ENCODE data around the gene HOXA5.

The HOXA5 gene

DNA sequence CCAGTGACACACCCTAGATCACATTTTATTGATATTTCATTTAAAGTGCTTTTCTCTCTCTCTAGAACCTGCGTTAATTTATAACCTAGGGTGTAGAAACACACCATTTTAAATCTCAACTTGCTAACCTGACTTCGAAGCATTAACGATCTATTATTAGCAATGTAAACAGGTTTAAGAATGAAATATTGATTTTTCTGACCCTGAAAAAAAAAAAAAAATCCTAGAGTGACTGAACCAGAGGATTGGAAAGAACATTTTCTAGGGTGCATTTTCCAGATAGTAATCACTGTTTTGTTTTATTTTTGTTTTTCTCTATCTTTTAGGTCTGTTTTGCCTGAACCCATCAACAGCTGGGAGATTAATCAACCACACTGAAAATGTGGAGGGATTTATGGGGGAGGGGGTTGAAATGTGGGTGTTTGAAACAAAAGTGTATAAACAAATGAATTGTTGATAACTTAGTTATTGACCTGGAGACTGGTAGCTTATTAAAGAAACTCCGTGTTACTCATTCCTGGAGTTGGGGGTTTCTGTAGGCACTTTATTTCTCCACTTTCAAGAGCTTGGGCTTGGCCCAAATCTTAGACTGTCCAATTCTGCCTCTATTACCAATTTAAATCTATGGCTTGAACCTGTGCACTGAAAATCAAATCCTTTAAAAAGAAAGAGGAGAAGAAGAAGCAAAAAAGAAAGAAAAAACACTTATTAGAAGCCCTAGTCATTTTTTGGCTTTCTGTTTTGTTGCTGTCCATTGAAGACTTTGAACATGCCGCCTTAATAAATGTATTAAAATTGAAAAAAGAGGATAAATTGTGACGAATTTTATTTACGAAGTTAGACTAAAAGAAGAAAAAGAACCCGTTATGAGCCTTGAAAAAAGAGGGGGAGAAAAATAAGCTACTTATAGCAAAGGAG is 43.8 kb downstream of the HOXA5 start:
- Histone ChIP-seq H3K27me3 (ENCODE audit: insufficient read depth, poor library complexity, severe bottlenecking) (peaks cover 33% of the 10 kb centered on the region), H3K27ac (replicated peaks) (no peak overlapping the region), H3K4me3 (replicated peaks; ENCODE audit: insufficient read depth, low read length) (no peak overlapping the region)
- TF ChIP-seq CTCF (IDR thresholded peaks at IDR 0.05; ENCODE audit: insufficient read depth, low read length): no peak
- TF ChIP-seq POLR2AphosphoS5 (IDR thresholded peaks at IDR 0.05; ENCODE audit: low read depth): no peak
- no peak for DNase-seq (ENCODE audit: low read depth in 1 of 2, low spot score in 1 of 2)

DNA sequence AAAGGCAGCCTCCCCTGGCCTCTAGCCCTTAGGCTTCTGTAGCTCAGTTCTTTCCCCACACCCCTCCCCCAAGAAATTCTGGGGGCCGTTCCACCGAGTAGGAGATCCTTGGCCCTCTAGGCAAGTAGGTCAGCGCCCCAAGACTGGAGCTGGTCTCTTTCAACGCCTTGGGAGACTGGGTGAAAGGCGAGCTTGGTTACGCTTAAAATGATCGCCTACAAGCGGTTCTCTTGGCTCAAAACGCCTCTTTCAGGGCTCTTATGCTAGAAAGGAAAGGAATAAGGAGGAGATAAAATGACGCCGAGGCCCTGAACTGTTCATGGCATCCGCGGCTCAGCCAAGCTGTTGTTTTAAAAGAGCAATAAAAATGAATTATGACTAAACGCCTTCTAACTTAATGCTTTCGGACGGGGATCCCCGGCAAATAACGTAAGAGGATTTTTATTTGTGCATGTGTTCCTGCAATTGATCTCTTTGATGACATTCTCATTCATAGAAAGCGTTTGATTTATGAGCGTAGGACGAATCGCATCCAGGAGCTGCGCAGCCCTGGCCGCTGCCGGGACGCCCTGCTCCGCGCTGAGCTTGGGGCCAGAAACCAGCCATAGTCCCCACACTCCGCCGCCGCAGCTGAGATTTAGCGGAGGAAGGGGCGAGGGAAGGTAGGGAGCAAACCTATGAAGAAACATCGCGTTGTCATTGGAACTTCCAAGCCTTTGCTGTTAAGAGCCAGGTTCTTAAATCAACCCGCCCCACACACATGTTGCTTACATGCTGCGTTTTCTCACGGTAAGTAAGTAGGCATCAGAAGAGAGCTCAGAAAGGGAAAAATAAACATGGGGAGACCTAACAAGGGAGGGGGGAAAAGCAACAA is 44.7 kb downstream of the HOXA5 start:
- TF ChIP-seq, protein P1, sequence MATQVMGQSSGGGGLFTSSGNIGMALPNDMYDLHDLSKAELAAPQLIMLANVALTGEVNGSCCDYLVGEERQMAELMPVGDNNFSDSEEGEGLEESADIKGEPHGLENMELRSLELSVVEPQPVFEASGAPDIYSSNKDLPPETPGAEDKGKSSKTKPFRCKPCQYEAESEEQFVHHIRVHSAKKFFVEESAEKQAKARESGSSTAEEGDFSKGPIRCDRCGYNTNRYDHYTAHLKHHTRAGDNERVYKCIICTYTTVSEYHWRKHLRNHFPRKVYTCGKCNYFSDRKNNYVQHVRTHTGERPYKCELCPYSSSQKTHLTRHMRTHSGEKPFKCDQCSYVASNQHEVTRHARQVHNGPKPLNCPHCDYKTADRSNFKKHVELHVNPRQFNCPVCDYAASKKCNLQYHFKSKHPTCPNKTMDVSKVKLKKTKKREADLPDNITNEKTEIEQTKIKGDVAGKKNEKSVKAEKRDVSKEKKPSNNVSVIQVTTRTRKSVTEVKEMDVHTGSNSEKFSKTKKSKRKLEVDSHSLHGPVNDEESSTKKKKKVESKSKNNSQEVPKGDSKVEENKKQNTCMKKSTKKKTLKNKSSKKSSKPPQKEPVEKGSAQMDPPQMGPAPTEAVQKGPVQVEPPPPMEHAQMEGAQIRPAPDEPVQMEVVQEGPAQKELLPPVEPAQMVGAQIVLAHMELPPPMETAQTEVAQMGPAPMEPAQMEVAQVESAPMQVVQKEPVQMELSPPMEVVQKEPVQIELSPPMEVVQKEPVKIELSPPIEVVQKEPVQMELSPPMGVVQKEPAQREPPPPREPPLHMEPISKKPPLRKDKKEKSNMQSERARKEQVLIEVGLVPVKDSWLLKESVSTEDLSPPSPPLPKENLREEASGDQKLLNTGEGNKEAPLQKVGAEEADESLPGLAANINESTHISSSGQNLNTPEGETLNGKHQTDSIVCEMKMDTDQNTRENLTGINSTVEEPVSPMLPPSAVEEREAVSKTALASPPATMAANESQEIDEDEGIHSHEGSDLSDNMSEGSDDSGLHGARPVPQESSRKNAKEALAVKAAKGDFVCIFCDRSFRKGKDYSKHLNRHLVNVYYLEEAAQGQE (IDR thresholded peaks at IDR 0.05; ENCODE audit: insufficient replicate concordance, low read depth): no peak
- no peak for TF ChIP-seq SPI1 (IDR thresholded peaks at IDR 0.05; ENCODE audit: borderline replicate concordance, low read depth)
- TF ChIP-seq GABPA (IDR thresholded peaks at IDR 0.05; ENCODE audit: low read depth): no peak
- no peak for TF ChIP-seq CTCF (IDR thresholded peaks at IDR 0.05; ENCODE audit: insufficient read depth, low read length)
- no peak for TF ChIP-seq POLR2AphosphoS5 (IDR thresholded peaks at IDR 0.05; ENCODE audit: low read depth)

GRCh38 chr7:27097686-27098577 is 45.5 kb downstream of the HOXA5 start:
- DNase-seq (ENCODE audit: low read depth in 1 of 2, low spot score in 1 of 2): no peak
- TF ChIP-seq CTCF (IDR thresholded peaks at IDR 0.05; ENCODE audit: insufficient read depth, low read length) (no peak), GABPA (IDR thresholded peaks at IDR 0.05; ENCODE audit: low read depth) (no peak), SPI1 (IDR thresholded peaks at IDR 0.05; ENCODE audit: borderline replicate concordance, low read depth) (no peak), POLR2AphosphoS5 (IDR thresholded peaks at IDR 0.05; ENCODE audit: low read depth) (no peak)
- TF ChIP-seq, protein P1 (IDR thresholded peaks at IDR 0.05; ENCODE audit: insufficient replicate concordance, low read depth): no peak
- Histone ChIP-seq H3K4me3 (replicated peaks; ENCODE audit: insufficient read depth, low read length) (no peak overlapping the region), H3K27ac (replicated peaks) (no peak overlapping the region), H3K27me3 (ENCODE audit: insufficient read depth, poor library complexity, severe bottlenecking) (peaks cover 23% of the 10 kb centered on the region)

More for the DNA sequence above, 44.7 kb downstream of the HOXA5 start:
- H3K4me3 ChIP-seq (replicated peaks; ENCODE audit: insufficient read depth, low read length): no peak overlapping the region
- peaks cover 32% of the 10 kb centered on the region for H3K27me3 ChIP-seq (ENCODE audit: insufficient read depth, poor library complexity, severe bottlenecking)
- H3K27ac ChIP-seq (replicated peaks): no peak overlapping the region
- DNase-seq (ENCODE audit: low read depth in 1 of 2, low spot score in 1 of 2): no peak

Measured in HL-60 (cell line).